ENCODE data around the gene FABP7. TPM values are rescaled to one million over a fixed set of nuclear protein-coding genes. Genes with fewer than 3 reads are reported as not detected.

FABP7 gene
- total RNA-seq (0.66 TPM), polyA plus RNA-seq (ENCODE audit: insufficient read depth in 1 of 8, insufficient read length in 8 of 8, low replicate concordance in 1 of 8) (1 to 10 TPM; 1.0 to 4.7 (median 1.8) TPM)
- long read RNA-seq, donor 1 = 0 reads
- long read RNA-seq, donor 2 = 0 reads
- long read RNA-seq, donor 3, partial matches to known transcripts = 0 of 1 reads
- long read RNA-seq, donor 3, other reads (novel, unspliced or antisense) = 0 of 1 reads
- long read RNA-seq, donor 4, partial matches to known transcripts = 0 of 2 reads
- long read RNA-seq, donor 4, other reads (novel, unspliced or antisense) = 0 of 2 reads
- long read RNA-seq, donor 5, partial matches to known transcripts = 0 of 4 reads
- long read RNA-seq, donor 5, other reads (novel, unspliced or antisense) = 0 of 4 reads
- long read RNA-seq, donor 6, partial matches to known transcripts = 0 of 2 reads
- long read RNA-seq, donor 6, other reads (novel, unspliced or antisense) = 0 of 2 reads
- long read RNA-seq, donor 7, transcript FABP7-202 (4 exons, 1,026 nt) = major isoform, 7 of 13 reads
- long read RNA-seq, donor 7, partial matches to known transcripts = 6 of 13 reads
- long read RNA-seq, donor 7, other reads (novel, unspliced or antisense) = 0 of 13 reads
- long read RNA-seq, donor 8, partial matches to known transcripts = 5 of 9 reads
- long read RNA-seq, donor 8, other reads (novel, unspliced or antisense) = 0 of 9 reads
- long read RNA-seq, donor 9, partial matches to known transcripts = 0 of 1 reads
- long read RNA-seq, donor 9, other reads (novel, unspliced or antisense) = 0 of 1 reads
- long read RNA-seq, donor 10, partial matches to known transcripts = 0 of 3 reads
- long read RNA-seq, donor 10, other reads (novel, unspliced or antisense) = 0 of 3 reads
- long read RNA-seq, donor 11 = 0 reads

DNA sequence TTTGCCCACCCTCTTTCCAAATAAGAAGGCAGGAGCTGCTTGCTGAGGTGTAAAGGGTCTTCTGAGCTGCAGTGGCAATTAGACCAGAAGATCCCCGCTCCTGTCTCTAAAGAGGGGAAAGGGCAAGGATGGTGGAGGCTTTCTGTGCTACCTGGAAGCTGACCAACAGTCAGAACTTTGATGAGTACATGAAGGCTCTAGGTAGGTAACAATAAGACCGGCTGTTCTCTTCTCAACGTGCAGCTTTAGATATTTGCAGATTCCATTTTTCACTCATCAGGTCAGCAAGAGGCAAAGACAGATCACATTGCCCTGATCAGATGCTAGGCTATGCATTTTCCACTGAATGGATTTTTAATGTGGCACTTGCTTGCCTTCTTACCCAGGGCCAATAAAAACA is at the start of gene FABP7:
TSS of gene FABP7 (plus strand) at position 50 of the 400 bp plus-strand sequence. CDS start at position 129, 79 bp downstream.
- 71% methylated on average over 1 of the region's 3 CpGs for WGBS (ENCODE audit: insufficient coverage)
- no peak within 1 kb of the TSS for H3K4me3 ChIP-seq (ENCODE audit: low read length)
- peaks cover 3% of the 10 kb centered on the region for H3K4me1 ChIP-seq (ENCODE audit: control insufficient read depth, insufficient read depth, low read length)
- no peaks in the 10 kb centered on the region for H3K27me3 ChIP-seq (ENCODE audit: control insufficient read depth, insufficient read depth, low read length)
- H3K27ac ChIP-seq (ENCODE audit: low read length) = no peak within 1 kb of the TSS
- H3K9me3 ChIP-seq (replicated peaks; ENCODE audit: control insufficient read depth, low read depth, low read length) = no peaks in the 10 kb centered on the region
- DNase-seq = no peak
- H3K36me3 ChIP-seq (ENCODE audit: control insufficient read depth, insufficient read depth, low read length) = no peaks in the 10 kb centered on the region

DNA sequence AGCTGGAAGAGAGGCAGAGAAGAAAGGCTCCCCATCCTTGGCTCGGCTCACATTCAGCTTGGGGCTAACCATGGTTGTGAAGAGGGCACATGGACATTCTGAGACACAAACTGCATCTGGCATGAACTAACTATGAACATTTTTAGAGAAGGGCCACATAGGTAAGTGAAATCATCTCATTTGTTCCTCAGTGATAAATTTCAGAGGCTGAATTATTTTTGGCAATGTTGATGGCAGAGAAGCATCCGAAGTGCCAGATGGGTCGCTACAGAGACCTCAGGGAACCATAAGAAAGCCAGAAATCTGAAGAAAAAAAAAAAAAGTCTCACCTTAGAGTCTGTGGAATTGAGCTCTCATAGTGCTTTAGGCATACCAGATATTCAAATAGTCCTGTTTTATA is 49.2 kb upstream of the FABP7 start:
- WGBS (ENCODE audit: insufficient coverage) = 85% methylated on average over 2 of the region's 3 CpGs
- Histone ChIP-seq H3K9me3 (replicated peaks; ENCODE audit: control insufficient read depth, low read depth, low read length) (no peaks in the 10 kb centered on the region), H3K36me3 (ENCODE audit: control insufficient read depth, insufficient read depth, low read length) (no peaks in the 10 kb centered on the region), H3K4me3 (ENCODE audit: low read length) (no peak overlapping the region), H3K27me3 (ENCODE audit: control insufficient read depth, insufficient read depth, low read length) (no peaks in the 10 kb centered on the region), H3K27ac (ENCODE audit: low read length) (no peak overlapping the region), H3K4me1 (ENCODE audit: control insufficient read depth, insufficient read depth, low read length) (peaks cover 5% of the 10 kb centered on the region)
- DNase-seq = no peak

DNA sequence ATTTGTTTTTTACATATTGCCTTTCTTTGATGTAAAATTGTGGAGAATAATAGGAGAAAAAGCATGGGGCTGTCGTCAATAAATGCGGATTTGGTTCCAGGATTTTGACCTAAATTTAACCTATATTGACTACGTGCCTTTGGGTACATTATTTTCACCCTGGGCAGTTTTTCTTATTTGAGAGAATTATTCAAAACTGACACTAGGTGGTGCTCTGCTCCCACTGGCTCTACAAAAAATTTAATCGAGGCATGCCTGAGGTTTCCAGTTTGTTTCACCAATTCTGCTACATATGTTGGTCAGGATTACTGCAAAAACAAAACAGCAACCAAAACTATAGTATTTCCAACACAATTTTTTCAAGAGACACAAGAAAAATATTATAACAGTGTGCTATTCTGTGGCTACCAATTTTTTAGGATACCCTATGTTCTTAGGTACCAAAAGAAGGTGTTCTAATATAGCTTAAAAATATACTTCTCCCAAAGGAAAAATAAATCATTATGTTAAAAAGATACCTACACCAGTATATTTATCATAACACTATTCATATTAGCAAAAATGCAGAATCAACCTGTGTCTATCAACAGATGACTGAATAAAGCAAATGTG is 48.6 kb upstream of the FABP7 start:
- no peak overlapping the region for H3K4me3 ChIP-seq (ENCODE audit: low read length)
- DNase-seq = peak; percentile 59
- no CpG with 5 or more reads among the region's 4 CpGs for WGBS (ENCODE audit: insufficient coverage)

DNA sequence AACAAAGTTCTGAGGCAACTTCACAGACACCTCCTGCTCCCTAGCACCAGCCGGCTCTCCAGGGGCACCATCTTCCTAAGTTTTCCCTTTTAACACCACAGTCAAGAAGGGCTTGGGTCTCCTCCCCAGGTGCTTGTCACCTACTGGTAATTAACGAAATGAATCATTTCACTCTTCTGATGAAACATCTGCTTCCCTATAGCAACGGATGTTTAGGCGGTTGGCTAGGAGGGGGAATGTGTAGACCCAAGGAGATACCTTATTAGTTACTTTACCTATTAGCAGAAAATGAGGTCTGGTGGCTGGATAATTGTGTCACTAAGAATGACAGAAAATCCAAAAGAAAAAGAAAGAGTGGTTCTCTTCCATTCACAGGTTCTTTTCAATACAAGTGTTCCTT is 46.3 kb upstream of the FABP7 start:
- no peaks in the 10 kb centered on the region for H3K27me3 ChIP-seq (ENCODE audit: control insufficient read depth, insufficient read depth, low read length)
- H3K27ac ChIP-seq (ENCODE audit: low read length) = no peak overlapping the region
- no peak for DNase-seq
- H3K9me3 ChIP-seq (replicated peaks; ENCODE audit: control insufficient read depth, low read depth, low read length) = no peaks in the 10 kb centered on the region
- 64% methylated on average over 1 of the region's 4 CpGs for WGBS (ENCODE audit: insufficient coverage)
- H3K4me1 ChIP-seq (ENCODE audit: control insufficient read depth, insufficient read depth, low read length) = peaks cover 5% of the 10 kb centered on the region
- no peak overlapping the region for H3K4me3 ChIP-seq (ENCODE audit: low read length)
- no peaks in the 10 kb centered on the region for H3K36me3 ChIP-seq (ENCODE audit: control insufficient read depth, insufficient read depth, low read length)

More for the DNA sequence above, 48.6 kb upstream of the FABP7 start:
- Histone ChIP-seq H3K9me3 (replicated peaks; ENCODE audit: control insufficient read depth, low read depth, low read length) (no peaks in the 10 kb centered on the region), H3K36me3 (ENCODE audit: control insufficient read depth, insufficient read depth, low read length) (no peaks in the 10 kb centered on the region), H3K4me1 (ENCODE audit: control insufficient read depth, insufficient read depth, low read length) (peaks cover 5% of the 10 kb centered on the region), H3K27me3 (ENCODE audit: control insufficient read depth, insufficient read depth, low read length) (no peaks in the 10 kb centered on the region), H3K27ac (ENCODE audit: low read length) (no peak overlapping the region)

DNA sequence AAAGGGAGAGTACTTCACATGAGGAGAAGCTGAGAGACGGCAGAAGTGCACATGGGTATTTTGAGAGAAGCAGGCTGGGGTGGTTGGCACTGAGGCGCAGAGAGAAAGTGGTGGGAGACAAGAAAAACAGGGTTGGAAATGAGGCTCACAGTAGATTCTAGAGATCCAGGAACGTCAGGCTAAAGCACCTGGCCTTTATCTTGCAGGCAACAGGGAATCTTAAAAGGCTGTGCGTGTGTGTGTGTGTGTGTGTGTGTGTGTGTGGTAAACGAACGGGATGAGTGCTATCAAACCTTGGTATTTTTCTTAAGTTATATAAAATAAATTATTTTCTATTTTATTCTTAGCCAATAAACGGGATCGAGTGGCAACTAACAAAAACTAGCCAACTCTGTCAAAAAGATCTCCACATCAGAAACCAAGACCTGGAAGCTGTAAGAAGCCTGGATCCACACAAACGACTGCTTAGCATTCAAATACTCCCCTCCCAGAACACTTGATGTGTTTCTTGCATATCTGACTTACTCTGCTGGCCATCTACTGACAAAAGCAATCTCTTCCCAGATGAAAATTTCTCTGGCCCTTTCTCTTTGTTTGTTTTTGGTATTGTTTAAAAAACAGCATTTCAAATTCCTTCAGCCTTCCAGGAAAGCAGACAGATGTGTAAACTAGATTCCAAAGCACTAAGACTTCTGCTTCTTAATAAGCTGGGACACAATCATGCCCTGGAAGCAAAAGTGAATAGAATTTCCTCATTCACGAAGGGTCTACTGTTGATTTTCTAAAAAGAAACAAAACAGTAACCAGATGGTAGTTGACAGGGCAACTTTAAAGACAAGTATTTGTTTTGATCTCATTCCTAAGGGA is 44.8 kb upstream of the FABP7 start:
- Histone ChIP-seq H3K4me3 (ENCODE audit: low read length) (no peak overlapping the region), H3K9me3 (replicated peaks; ENCODE audit: control insufficient read depth, low read depth, low read length) (no peaks in the 10 kb centered on the region), H3K27ac (ENCODE audit: low read length) (peak overlapping the region; percentile 73), H3K36me3 (ENCODE audit: control insufficient read depth, insufficient read depth, low read length) (no peaks in the 10 kb centered on the region), H3K4me1 (ENCODE audit: control insufficient read depth, insufficient read depth, low read length) (peaks cover 5% of the 10 kb centered on the region), H3K27me3 (ENCODE audit: control insufficient read depth, insufficient read depth, low read length) (no peaks in the 10 kb centered on the region)
- WGBS (ENCODE audit: insufficient coverage) = 63% methylated on average over 3 of the region's 10 CpGs
- DNase-seq = peak; percentile 21

DNA sequence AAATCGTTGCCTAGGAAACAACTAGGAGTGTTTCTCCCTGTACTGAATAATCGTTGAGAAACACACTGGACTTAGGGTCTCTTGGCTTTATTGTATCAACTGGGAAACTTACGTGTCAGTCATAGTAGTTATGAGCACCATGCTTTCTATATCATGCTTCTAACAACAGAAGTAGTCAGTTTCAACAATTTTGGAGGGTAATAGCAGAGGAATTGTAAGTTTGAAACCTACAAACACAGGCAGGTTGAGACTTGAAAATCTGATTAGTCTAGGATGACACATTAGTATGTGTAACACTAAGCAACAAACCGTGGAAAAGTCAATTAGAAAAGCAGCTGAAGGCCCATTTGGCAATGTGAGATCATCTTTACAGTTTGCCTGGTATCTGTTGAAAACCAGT is 43.9 kb upstream of the FABP7 start:
- Histone ChIP-seq H3K27ac (ENCODE audit: low read length) (peak overlapping the region; percentile 73), H3K9me3 (replicated peaks; ENCODE audit: control insufficient read depth, low read depth, low read length) (no peaks in the 10 kb centered on the region), H3K36me3 (ENCODE audit: control insufficient read depth, insufficient read depth, low read length) (no peaks in the 10 kb centered on the region), H3K27me3 (ENCODE audit: control insufficient read depth, insufficient read depth, low read length) (no peaks in the 10 kb centered on the region), H3K4me3 (ENCODE audit: low read length) (no peak overlapping the region), H3K4me1 (ENCODE audit: control insufficient read depth, insufficient read depth, low read length) (peaks cover 5% of the 10 kb centered on the region)
- WGBS (ENCODE audit: insufficient coverage) = 20% methylated on average over 1 of the region's 4 CpGs
- DNase-seq = peak; percentile 73

DNA sequence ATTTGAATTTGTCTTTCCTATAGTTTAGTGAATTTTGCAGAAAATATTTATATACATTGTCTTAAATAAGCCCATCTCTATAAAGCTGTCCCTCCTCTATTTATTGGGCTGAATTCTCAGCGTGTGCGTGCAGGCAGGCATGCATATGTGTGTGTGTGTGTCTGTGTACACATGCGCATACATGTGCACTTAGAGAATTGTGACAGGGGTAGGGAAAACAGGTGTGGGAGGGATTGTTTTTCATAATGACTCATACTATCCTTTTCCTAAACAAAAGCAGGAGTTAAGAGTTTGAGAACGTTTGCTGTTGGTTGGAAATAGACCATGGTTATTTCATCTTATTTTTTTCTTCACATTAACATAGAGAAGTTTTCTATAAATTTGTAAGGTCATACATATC is 43.4 kb upstream of the FABP7 start:
- no peaks in the 10 kb centered on the region for H3K9me3 ChIP-seq (replicated peaks; ENCODE audit: control insufficient read depth, low read depth, low read length)
- H3K4me3 ChIP-seq (ENCODE audit: low read length) = no peak overlapping the region
- H3K27me3 ChIP-seq (ENCODE audit: control insufficient read depth, insufficient read depth, low read length) = no peaks in the 10 kb centered on the region
- no CpG with 5 or more reads among the region's 4 CpGs for WGBS (ENCODE audit: insufficient coverage)
- H3K36me3 ChIP-seq (ENCODE audit: control insufficient read depth, insufficient read depth, low read length) = no peaks in the 10 kb centered on the region
- H3K27ac ChIP-seq (ENCODE audit: low read length) = peak overlapping the region; percentile 73
- H3K4me1 ChIP-seq (ENCODE audit: control insufficient read depth, insufficient read depth, low read length) = peaks cover 5% of the 10 kb centered on the region
- DNase-seq = peak; percentile 77

DNA sequence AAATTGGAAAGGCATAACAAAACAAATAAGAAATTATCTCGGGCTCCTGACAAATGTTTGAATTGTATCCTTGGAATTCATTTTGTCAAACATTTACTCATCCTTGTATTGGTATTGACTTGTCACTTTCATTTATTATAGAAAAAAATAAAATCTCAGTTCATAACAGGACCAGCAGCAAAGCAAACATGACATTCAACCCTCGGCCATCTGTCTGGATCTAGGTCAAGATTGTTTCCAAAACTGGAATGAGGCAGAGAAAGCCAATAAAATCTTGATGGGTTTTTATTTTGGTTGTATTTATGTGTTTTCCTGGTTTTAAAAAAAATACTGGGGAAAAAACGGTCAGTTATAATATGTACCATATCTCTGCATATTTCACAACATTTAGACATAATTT is 42.9 kb upstream of the FABP7 start:
- peak; percentile 78 for DNase-seq
- Histone ChIP-seq H3K27ac (ENCODE audit: low read length) (peak overlapping the region; percentile 73), H3K9me3 (replicated peaks; ENCODE audit: control insufficient read depth, low read depth, low read length) (no peaks in the 10 kb centered on the region), H3K4me3 (ENCODE audit: low read length) (no peak overlapping the region), H3K27me3 (ENCODE audit: control insufficient read depth, insufficient read depth, low read length) (no peaks in the 10 kb centered on the region), H3K4me1 (ENCODE audit: control insufficient read depth, insufficient read depth, low read length) (peaks cover 5% of the 10 kb centered on the region), H3K36me3 (ENCODE audit: control insufficient read depth, insufficient read depth, low read length) (no peaks in the 10 kb centered on the region)
- no CpG with 5 or more reads among the region's 3 CpGs for WGBS (ENCODE audit: insufficient coverage)

DNA sequence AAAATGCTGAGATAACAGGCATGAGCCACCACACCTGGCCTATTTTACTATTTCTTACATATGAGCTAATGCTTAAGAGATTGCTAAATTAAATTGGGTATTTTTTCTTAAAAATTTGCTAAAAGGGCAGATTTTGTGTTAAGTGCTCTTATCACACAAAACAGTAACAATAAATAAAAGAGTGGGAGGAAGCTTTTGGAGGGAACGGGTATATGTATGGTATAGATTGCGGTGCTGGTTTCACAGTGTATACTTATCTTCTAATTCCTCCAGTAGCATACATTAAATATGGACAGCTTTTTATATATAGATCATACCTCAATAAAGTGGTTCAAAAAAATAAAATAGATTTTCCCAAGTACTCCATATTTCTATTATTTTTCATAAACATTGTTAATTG is 39.4 kb upstream of the FABP7 start:
- no CpG with 5 or more reads among the region's 2 CpGs for WGBS (ENCODE audit: insufficient coverage)
- Histone ChIP-seq H3K27ac (ENCODE audit: low read length) (no peak overlapping the region), H3K9me3 (replicated peaks; ENCODE audit: control insufficient read depth, low read depth, low read length) (no peaks in the 10 kb centered on the region), H3K27me3 (ENCODE audit: control insufficient read depth, insufficient read depth, low read length) (no peaks in the 10 kb centered on the region), H3K36me3 (ENCODE audit: control insufficient read depth, insufficient read depth, low read length) (no peaks in the 10 kb centered on the region), H3K4me3 (ENCODE audit: low read length) (no peak overlapping the region), H3K4me1 (ENCODE audit: control insufficient read depth, insufficient read depth, low read length) (no peaks in the 10 kb centered on the region)
- DNase-seq = no peak
